Thymus (tissue), 11 donors: ENCODE measurements around the gene TMEM135. TPM values are rescaled to one million over a fixed set of nuclear protein-coding genes. Genes with fewer than 3 reads are reported as not detected.

Experiments used
- DNase-seq, 9 donors: peaks; one replicate each; pipeline ENCODE4 v3.0.0-alpha.2; 2013; ENCODE audit warnings: low spot score in 9 of 9, low read depth in 6 of 9, missing footprints in 1 of 9
- H3K27ac ChIP-seq, 2 donors: one replicate each; pipeline ENCODE4 v1.5.1; 2013; ENCODE audit warnings: control low read depth in 1 of 2, low read depth in 1 of 2, low read length in 1 of 2, mild to moderate bottlenecking in 1 of 2, moderate library complexity in 1 of 2
- H3K27me3 ChIP-seq, 2 donors: one replicate each; pipeline ENCODE4 v1.5.1; 2013; ENCODE audit warnings: low read length in 1 of 2; ENCODE audit not compliant: control insufficient read depth in 2 of 2, insufficient read depth in 1 of 2
- H3K36me3 ChIP-seq, 2 donors: one replicate each; pipeline ENCODE4 v1.5.1; 2013; ENCODE audit warnings: low read length in 1 of 2, mild to moderate bottlenecking in 1 of 2, moderate library complexity in 1 of 2; ENCODE audit not compliant: control insufficient read depth in 2 of 2, insufficient read depth in 2 of 2
- H3K4me1 ChIP-seq, 2 donors: one replicate each; pipeline ENCODE4 v1.5.1; 2013; ENCODE audit warnings: low read length in 2 of 2; ENCODE audit not compliant: control insufficient read depth in 2 of 2, insufficient read depth in 2 of 2
- H3K4me3 ChIP-seq, 2 donors: one replicate each; pipeline ENCODE4 v1.5.1; 2013; ENCODE audit warnings: low read length in 2 of 2, control low read depth in 1 of 2, mild to moderate bottlenecking in 1 of 2
- H3K9me3 ChIP-seq, 2 donors: one replicate each; pipeline ENCODE4 v1.5.1; 2013; ENCODE audit warnings: low read length in 1 of 2, mild to moderate bottlenecking in 1 of 2; ENCODE audit not compliant: control insufficient read depth in 2 of 2, insufficient read depth in 1 of 2
- whole genome bisulfite sequencing: extraction: QIAGEN DNeasy Blood & Tissue Kit; methylation state at CpG from one replicate; pipeline ENCODE4 v1.1.7; 2013; 5-methylcytosine and 5-hydroxymethylcytosine counted together
- polyA plus RNA-seq: library from polyadenylated mRNA; stranded (reverse); fragments of 200-250 nt; gene quantifications from one replicate; pipeline ENCODE4 v1.2.3, GENCODE V29; 2013
- total RNA-seq: library from RNA; stranded (reverse); fragments of 120-200 nt; gene quantifications from one replicate; pipeline ENCODE4 v1.2.4, GENCODE V29; 2013
- donor health status: healthy.

TMEM135 gene
- total and polyA plus RNA-seq, 2 donors: 10.8 to 11.1 TPM

GRCh38 chr11:87114093-87114492, 76.4 kb downstream of the TMEM135 start:
- Histone ChIP-seq H3K9me3 (no peaks in the 10 kb centered on the region), H3K36me3 (no peaks in the 10 kb centered on the region), H3K27me3 (no peaks in the 10 kb centered on the region), H3K4me3 (no peak overlapping the region), H3K27ac (no peak overlapping the region), H3K4me1 (no peaks in the 10 kb centered on the region)
- no peak for DNase-seq
- 94% methylated on average over 1 of the region's 1 CpG for WGBS

GRCh38 chr11:87116185-87116584, 78.5 kb downstream of the TMEM135 start:
- Histone ChIP-seq H3K27ac (no peak overlapping the region), H3K27me3 (no peaks in the 10 kb centered on the region), H3K4me3 (no peak overlapping the region), H3K9me3 (no peaks in the 10 kb centered on the region), H3K4me1 (no peaks in the 10 kb centered on the region), H3K36me3 (no peaks in the 10 kb centered on the region)
- 99% methylated on average over 1 of the region's 1 CpG for WGBS
- no peak for DNase-seq

- no peaks in the 10 kb centered on the region for H3K4me1 ChIP-seq
- H3K9me3 ChIP-seq: no peaks in the 10 kb centered on the region
- no peaks in the 10 kb centered on the region for H3K36me3 ChIP-seq
- H3K27ac ChIP-seq: no peak overlapping the region
- no peaks in the 10 kb centered on the region for H3K27me3 ChIP-seq
- no peak for DNase-seq
- WGBS: 98% methylated on average over 1 of the region's 1 CpG
- H3K4me3 ChIP-seq: no peak overlapping the region
Measured at GRCh38 chr11:87120937-87121336, 83.2 kb downstream of the TMEM135 start.

GRCh38 chr11:87122852-87123251, 85.1 kb downstream of the TMEM135 start:
- DNase-seq: no peak
- Histone ChIP-seq H3K9me3 (no peaks in the 10 kb centered on the region), H3K27me3 (no peaks in the 10 kb centered on the region), H3K4me1 (no peaks in the 10 kb centered on the region), H3K27ac (no peak overlapping the region), H3K36me3 (no peaks in the 10 kb centered on the region), H3K4me3 (no peak overlapping the region)
- 98% methylated on average over 3 of the region's 3 CpGs for WGBS

- no peak for DNase-seq
- no peak overlapping the region for H3K27ac ChIP-seq
- H3K4me1 ChIP-seq: no peaks in the 10 kb centered on the region
- 96% methylated on average over 2 of the region's 2 CpGs for WGBS
- no peaks in the 10 kb centered on the region for H3K36me3 ChIP-seq
- H3K4me3 ChIP-seq: no peak overlapping the region
- H3K9me3 ChIP-seq: no peaks in the 10 kb centered on the region
- H3K27me3 ChIP-seq: no peaks in the 10 kb centered on the region
Measured at GRCh38 chr11:87125257-87125656, 87.5 kb downstream of the TMEM135 start.

- H3K36me3 ChIP-seq: no peaks in the 10 kb centered on the region
- 96% methylated on average over 4 of the region's 4 CpGs for WGBS
- no peaks in the 10 kb centered on the region for H3K4me1 ChIP-seq
- H3K27ac ChIP-seq: no peak overlapping the region
- DNase-seq: no peak
- H3K27me3 ChIP-seq: no peaks in the 10 kb centered on the region
- H3K9me3 ChIP-seq: no peaks in the 10 kb centered on the region
- H3K4me3 ChIP-seq: no peak overlapping the region
Measured at GRCh38 chr11:87127101-87127500, 89.4 kb downstream of the TMEM135 start.

GRCh38 chr11:87128372-87128771, 90.6 kb downstream of the TMEM135 start:
- Histone ChIP-seq H3K27me3 (no peaks in the 10 kb centered on the region), H3K36me3 (no peaks in the 10 kb centered on the region), H3K27ac (no peak overlapping the region), H3K4me1 (no peaks in the 10 kb centered on the region), H3K9me3 (no peaks in the 10 kb centered on the region), H3K4me3 (no peak overlapping the region)
- 94% methylated on average over 2 of the region's 2 CpGs for WGBS
- no peak for DNase-seq

GRCh38 chr11:87134524-87135106, 96.9 kb downstream of the TMEM135 start:
- 98% methylated on average over 1 of the region's 1 CpG for WGBS
- Histone ChIP-seq H3K4me1 (no peaks in the 10 kb centered on the region), H3K36me3 (no peaks in the 10 kb centered on the region), H3K4me3 (no peak overlapping the region), H3K9me3 (no peaks in the 10 kb centered on the region), H3K27ac (no peak overlapping the region), H3K27me3 (no peaks in the 10 kb centered on the region)
- no peak for DNase-seq

GRCh38 chr11:87136236-87136635, 98.5 kb downstream of the TMEM135 start:
- no peaks in the 10 kb centered on the region for H3K27me3 ChIP-seq
- H3K4me1 ChIP-seq: no peaks in the 10 kb centered on the region
- DNase-seq: no peak
- 97% methylated on average over 1 of the region's 1 CpG for WGBS
- H3K27ac ChIP-seq: no peak overlapping the region
- no peak overlapping the region for H3K4me3 ChIP-seq
- H3K9me3 ChIP-seq: no peaks in the 10 kb centered on the region
- H3K36me3 ChIP-seq: no peaks in the 10 kb centered on the region

- Histone ChIP-seq H3K4me1 (peaks cover 0 to 3% of the 10 kb centered on the region in 2 donors), H3K4me3 (no peak overlapping the region), H3K36me3 (no peaks in the 10 kb centered on the region), H3K9me3 (no peaks in the 10 kb centered on the region), H3K27ac (no peak overlapping the region), H3K27me3 (no peaks in the 10 kb centered on the region)
- 96% methylated on average over 2 of the region's 2 CpGs for WGBS
- no peak for DNase-seq
Measured at GRCh38 chr11:87137711-87138110, 100.0 kb downstream of the TMEM135 start.
